GM18511 (cell line): ENCODE results near the gene MGRN1.
A peak's percentile ranks its signal among the peaks of the same experiment; 100 is the strongest.

Experiments
- ATAC-seq: cut with Tn5 transposase; IDR thresholded peaks from one replicate; pipeline ENCODE4 v1.9.1; 2021; ENCODE audit warnings: mild to moderate bottlenecking, moderate library complexity; ENCODE audit not compliant: unreplicated experiment

Gene MGRN1

DNA sequence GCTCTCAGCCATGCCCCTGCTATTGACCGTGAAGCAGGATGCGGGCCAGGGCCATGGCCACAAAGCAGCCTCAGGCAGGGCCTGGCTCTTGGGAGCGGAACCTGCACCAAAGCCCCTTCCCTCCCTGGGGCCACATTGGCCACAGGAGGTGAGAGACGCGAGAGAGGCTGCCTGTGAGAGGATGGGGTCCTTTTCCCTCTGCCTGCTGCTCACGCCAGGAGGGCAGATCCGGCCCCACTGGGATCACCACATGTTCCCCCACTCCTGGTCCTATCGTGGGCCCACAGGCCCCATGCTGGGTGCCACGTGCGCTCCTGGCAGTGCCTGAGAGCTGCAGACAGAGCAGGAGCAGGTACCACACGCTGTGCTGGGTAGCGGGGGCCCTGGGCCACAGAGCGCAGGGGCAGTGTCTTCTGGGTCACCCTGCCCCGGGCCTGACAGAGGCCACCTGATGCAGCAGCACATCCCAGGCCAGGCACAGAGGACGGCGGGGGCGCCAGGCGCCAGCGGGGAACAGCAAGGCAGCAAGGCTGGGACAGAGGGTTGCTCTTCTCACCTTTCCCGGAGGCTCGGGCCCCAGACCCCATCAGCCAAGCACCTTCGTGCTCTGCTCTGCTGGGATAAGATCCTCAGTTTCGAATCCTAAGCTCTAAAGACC, 59.6 kb downstream of the MGRN1 start:
- no peak for ATAC-seq

DNA sequence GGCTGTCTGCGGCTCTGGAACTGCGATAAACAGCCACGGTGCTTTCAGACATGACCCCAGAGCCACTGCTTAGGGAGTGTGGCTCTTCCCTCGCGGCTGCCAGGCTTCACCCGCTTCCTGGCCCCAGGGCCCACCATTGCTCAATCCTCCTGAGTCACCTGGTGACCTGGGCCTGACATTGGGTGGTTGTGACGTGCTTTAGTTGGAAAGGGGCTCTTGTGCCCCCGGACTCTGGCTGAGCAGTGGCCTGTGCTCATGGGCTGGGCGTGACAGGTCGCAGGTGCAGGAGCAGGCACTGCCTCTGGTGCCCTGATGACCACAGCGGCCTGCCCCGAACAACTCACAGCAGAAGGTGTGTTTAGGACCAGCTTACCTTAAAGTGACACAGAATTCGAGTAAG, 60.1 kb downstream of the MGRN1 start:
- ATAC-seq, result no peak

GRCh38 chr16:4685292-4685691, 60.7 kb downstream of the MGRN1 start:
- ATAC-seq, result no peak

DNA sequence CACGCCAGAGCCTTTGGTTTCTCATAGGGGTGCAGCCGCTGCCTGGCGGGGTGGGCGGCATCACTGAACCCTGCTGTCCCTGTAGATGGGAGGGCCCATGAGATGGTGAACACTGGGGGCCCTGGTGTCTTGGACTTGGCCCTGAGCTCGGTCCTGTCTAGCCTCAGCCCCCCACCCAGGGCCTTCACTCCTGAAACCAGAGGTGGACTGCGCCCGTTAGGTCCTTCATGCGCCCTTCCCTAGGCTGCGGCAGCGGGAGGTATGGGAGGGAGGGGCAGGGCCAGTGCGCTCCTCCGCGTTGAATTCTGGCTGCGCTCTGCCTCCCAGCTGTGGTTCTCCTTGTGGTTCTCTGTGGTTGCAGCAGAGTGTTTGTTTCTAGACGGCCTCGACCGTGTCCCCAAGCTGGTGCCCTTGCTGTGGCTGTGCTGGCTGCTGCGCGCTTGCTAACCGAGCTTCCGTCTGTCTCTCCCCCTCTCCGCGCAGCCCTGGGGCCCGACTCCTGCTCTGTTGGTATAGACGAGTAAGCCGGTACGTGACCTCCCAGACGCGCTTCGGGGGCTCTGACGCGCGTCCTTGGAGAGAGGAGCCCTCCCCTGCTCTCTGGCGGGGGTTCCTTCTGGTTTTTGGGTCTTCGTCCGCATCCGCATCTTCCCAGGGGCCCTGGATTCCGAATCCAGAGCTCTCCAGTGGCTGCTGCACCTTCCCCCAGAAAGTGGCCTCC, 61.3 kb downstream of the MGRN1 start:
- ATAC-seq, result no peak

DNA sequence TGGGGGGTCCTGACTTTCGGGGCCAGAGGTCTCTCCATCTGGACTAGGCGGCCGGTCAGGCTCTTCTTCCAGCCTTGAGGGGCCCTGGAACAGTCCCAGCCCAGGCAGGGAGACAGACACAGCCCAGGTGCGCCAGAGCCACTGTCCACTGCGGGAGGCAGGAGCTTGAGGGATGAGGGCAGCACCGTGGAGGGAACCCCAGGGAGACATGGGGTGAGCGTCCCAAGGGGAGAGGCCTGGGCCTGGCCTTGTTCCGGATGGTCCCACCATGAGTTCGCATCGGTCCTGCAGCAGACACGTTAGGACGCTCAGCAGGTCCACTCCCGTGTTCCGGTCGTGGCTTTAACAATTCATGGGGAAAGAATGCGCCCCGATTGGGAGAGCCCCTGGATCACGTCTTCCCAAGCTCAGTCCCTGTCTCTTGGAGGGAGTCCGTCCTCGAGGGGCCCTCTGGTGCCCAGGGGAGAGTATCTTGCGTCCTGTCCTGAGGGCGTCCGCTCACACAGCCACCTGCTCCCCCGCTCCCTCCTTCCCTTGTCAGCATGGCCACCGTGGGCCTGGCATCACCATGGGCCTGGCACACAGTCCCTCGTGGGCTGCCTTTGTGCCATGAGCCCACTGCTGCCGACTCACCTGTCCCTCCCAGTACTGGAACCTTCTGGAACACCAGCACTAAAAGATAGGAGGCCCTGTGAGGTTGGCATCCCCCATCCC, 62.0 kb downstream of the MGRN1 start:
- ATAC-seq, result no peak

DNA sequence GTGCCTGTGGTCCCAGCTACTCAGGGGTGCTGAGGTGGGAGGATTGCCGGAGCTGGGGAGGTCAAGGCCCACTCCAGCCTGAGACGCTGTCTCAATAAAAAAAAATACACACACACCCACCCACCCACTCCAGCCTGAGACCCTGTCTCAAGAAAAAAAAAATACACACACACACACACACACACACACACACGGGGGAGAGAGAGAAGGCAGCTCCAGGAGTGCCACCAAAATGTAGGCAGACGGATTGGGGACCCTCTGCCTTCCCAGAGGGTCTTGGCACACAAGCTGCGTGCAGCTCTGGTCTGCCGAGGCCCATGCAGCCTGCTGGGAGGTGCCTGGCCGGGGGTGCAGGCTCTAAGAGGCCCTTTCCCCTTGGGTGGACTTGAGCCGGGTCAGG, 62.8 kb downstream of the MGRN1 start:
- ATAC-seq, result no peak

GRCh38 chr16:4687946-4688673, 63.5 kb downstream of the MGRN1 start:
- ATAC-seq, result no peak

- no peak for ATAC-seq
Measured at GRCh38 chr16:4688674-4689045, 64.0 kb downstream of the MGRN1 start.

DNA sequence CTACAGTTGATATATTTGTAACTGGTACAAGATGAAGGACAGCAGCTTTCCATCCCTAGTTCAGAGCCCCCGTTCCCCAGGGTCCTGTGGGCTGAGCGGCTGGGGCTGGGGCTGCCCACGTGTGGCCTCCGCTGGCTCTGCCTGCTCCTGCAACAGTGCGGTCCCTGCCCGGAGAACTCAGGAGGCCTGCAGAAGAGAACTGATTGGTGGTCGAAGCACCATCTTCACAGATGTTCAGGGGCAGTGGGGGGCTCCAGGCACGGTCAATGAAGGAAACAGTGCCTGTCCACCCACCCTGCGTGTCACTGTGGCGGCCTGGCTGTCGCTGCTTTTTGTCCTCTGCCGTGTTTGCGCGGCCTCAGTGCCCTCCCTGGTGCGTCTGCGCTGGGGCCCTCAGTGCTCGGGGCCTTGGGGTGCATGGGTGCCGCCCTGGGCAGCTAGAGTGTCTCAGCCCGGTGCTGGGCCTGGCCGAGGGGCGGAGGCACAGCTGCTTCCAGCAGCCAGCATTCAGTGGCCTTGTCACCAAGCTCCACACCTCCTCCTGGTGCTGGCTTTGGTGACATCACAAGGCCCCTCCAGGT, 64.6 kb downstream of the MGRN1 start:
- no peak for ATAC-seq

GRCh38 chr16:4689864-4690704, 65.5 kb downstream of the MGRN1 start:
- ATAC-seq, result no peak

- ATAC-seq, result no peak
Measured at GRCh38 chr16:4690946-4691665, 66.5 kb downstream of the MGRN1 start.

GRCh38 chr16:4691666-4692412, 67.2 kb downstream of the MGRN1 start:
- no peak for ATAC-seq

DNA sequence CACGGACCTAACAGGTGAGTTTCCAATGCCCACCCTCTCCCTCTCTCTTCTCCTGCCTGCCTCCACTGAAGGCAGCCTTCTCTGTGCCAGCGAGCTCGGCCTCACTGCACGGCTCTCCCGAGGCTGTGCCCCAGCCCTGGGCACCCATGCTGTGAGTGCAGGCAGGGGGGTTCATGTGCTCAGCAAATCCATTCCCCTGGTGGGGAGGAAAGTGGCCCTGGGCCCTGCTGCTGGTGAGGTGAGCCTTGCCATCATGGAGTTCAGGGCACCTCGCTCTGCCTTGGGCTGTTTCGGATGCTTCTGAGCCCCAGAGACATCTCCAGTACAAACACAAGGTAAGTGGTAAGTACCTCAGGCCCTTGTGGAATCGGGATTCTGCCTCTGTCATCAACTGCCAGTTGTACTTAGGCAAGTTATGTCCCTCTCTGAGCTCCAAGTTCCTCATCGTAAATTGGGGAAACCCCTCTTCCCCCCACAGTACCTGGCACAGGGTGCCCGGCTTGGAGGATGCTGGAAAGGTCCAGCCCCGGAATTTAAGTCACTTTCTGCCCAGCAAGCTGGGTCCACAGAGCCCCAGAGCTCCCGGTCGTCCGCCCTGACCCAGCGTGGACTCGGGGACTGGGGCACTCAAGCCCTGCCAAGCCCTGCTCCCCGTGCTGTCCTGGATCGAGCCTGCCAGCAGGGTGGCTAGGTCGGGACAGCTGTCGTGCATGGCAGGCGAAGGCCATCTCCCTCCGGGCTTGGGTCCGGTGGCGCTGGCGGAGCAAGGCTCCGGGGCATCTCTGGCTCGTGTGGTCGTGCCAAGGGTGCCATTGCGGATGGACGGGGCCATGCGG, 68.1 kb downstream of the MGRN1 start:
- peak; percentile 19 for ATAC-seq

GRCh38 chr16:4693296-4693955, 68.8 kb downstream of the MGRN1 start, which contains the start of gene NUDT16L1:
TSS of gene NUDT16L1 (plus strand) at chr16:4693562. CDS start at chr16:4693727, 165 bp downstream.
- ATAC-seq, result peak; percentile 97

DNA sequence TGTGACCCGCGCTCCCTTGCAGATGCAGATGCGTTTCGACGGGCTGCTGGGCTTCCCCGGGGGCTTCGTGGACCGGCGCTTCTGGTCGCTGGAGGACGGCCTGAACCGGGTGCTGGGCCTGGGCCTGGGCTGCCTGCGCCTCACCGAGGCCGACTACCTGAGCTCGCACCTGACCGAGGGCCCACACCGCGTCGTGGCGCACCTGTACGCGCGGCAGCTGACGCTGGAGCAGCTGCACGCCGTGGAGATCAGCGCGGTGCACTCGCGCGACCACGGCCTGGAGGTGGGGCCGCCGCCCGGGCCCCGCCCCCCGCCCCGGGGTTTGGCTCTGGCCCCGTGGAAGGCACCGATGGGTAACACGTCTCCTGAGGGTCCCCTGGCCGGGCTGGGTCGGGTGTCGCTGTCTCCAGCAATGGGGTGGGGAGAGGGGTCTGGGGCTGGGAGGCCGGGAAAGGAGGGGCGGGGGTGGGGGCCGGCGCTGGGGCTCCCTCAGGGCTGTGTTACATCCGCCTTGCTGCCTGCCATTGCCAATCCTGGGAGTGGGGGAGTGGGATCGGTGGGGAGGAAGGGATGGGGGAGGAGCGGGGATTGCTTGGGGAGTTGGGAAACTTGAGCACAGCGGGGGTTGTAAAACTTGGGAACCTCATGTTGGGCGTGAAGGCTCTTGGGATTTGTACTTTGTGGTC, 69.5 kb downstream of the MGRN1 start:
- ATAC-seq, result peak; percentile 27

DNA sequence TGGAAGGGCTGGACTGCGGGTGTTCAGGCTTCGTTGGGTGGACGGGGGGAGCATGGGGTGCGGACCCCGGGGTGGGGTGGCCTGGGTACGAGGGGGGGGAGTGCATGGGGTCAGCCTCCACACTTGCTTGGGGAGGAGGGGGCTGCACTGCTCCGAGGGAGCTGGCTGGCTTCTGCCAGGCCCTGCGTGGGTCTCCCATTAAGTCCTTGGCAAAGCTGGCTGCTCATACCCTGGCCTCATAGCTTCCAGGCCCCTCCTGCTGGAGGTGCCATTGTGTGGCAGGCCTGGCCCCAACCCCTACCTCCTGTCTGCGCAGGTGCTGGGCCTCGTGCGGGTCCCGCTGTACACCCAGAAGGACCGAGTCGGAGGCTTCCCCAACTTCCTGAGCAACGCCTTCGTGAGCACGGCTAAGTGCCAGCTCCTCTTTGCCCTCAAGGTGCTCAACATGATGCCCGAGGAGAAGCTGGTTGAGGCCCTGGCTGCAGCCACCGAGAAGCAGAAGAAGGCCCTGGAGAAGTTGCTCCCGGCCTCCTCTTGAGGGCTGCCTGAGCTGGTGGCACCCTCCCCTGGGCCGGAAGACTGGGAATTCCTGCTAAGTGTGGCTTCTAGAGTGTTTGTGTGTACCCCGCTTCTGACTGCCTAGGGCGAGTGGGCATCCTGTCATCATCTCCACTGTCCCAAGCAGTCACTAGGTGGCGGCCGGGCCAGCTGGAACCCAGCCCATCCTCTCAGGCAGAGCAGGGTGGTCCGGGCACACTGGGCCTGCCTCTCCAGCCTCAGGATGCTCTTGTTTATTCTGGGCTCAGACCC, 70.2 kb downstream of the MGRN1 start:
- no peak for ATAC-seq
